Astrocyte of the spinal cord (primary cell): ENCODE data around the gene RABEPK.
"Not testable (repeated sequence)": the region's sequence is repeated elsewhere in the genome, so short reads cannot be mapped to it uniquely, and the experiment has no call there.

Experiments used
- DNase-seq: peaks from one replicate; pipeline ENCODE4 v3.0.0; 2011; ENCODE audit warnings: low read depth, low spot score
- H3K4me3 ChIP-seq: 2 replicates; pipeline ENCODE4 v1.5.1; 2011; ENCODE audit warnings: low read depth, mild to moderate bottlenecking, low read length, moderate library complexity
- in situ Hi-C: cut with HindIII; loops from 2 replicates; pipeline ENCODE4 v1.10.0; 2017; ENCODE audit warnings: low sequenced_read_pairs
- TF ChIP-seq, protein P1 (sequence below): IDR thresholded peaks from 2 replicates; pipeline ENCODE4 v1.5.1; 2012; ENCODE audit warnings: low read depth, mild to moderate bottlenecking, low read length, inconsistent platforms

RABEPK gene

DNA sequence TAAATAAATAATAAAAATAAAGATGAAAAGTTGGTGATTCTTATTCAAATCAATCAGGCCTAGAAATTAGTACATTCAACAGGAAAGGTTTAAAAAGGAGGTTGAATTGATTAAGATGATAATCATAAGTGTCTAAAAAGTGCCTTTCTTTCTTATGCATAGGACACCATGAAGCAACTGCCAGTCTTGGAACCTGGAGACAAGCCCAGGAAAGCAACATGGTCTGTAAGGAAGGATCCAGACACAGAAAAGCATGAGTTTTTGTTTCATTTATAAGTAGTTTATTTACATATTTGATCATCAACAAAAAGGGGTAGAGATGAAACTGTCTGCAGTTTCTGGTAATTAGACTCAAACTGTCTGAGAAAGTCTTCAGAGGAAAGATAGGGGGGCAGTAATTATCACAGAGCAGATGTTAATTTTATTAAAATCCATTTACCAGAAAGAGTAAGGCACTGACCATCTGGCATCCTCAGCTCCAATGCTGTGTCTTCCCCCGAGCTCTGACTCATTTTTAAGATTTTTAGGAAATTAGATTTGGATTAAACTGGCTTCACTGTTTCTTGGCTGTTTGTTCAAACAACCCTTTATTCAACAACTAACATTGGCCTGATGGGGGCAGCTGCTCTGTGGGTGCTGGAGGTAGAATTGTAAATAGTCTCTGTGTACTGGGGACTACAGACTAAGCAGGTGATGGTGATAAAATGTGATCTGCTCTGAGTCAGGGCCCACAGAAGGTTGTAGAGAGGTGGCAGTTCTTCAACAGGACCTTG is 2.7 kb downstream of the RABEPK start:
- TF ChIP-seq, protein P1, sequence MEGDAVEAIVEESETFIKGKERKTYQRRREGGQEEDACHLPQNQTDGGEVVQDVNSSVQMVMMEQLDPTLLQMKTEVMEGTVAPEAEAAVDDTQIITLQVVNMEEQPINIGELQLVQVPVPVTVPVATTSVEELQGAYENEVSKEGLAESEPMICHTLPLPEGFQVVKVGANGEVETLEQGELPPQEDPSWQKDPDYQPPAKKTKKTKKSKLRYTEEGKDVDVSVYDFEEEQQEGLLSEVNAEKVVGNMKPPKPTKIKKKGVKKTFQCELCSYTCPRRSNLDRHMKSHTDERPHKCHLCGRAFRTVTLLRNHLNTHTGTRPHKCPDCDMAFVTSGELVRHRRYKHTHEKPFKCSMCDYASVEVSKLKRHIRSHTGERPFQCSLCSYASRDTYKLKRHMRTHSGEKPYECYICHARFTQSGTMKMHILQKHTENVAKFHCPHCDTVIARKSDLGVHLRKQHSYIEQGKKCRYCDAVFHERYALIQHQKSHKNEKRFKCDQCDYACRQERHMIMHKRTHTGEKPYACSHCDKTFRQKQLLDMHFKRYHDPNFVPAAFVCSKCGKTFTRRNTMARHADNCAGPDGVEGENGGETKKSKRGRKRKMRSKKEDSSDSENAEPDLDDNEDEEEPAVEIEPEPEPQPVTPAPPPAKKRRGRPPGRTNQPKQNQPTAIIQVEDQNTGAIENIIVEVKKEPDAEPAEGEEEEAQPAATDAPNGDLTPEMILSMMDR, result no peak
- DNase-seq, result no peak
- in situ Hi-C loops, result no loop called here
- no peak overlapping the region for H3K4me3 ChIP-seq

DNA sequence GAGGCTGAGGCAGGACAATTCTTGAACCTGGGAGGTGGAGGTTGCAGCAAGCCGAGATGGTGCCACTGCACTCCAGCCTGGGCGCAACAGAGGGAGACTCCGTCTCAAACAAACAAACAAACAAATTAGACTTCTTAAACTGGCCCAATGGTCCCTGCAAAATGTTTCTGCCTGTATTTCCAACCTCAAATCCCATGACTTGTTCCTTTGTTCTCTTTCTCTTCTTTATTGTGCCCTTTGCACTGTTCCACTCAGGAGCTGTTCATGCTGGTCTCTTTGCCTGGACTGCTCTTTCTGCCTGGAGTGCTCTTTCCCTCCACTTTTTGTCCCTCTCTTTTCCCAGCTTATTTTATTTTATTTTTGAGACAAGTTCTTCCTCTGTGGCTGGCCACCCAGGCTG is 4.1 kb downstream of the RABEPK start:
- DNase-seq, result no peak
- TF ChIP-seq, protein P1, result no peak
- in situ Hi-C loops, result no loop called here
- no peak overlapping the region for H3K4me3 ChIP-seq

DNA sequence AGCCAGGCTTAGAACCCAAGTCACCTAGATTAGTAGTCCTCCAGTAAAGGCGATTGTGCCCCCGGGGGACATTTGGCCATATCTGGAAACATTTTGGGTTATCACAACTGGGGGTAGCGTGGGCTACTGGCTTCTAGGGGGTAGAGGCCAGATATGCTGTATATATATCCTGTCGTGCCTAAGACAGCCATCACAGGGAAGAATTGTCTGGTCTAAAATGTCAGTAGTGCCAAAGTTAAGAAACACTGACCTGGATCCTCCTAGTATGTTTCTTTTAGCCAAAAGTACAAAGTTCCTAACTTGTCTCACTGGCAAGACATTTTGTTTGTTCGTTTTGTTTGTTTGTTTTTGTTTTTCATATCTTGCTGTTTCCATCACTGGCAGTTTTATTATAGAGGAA is 13.8 kb downstream of the RABEPK start:
- DNase-seq, result no peak
- no peak overlapping the region for H3K4me3 ChIP-seq
- in situ Hi-C loops, result no loop called here
- TF ChIP-seq, protein P1, result no peak

DNA sequence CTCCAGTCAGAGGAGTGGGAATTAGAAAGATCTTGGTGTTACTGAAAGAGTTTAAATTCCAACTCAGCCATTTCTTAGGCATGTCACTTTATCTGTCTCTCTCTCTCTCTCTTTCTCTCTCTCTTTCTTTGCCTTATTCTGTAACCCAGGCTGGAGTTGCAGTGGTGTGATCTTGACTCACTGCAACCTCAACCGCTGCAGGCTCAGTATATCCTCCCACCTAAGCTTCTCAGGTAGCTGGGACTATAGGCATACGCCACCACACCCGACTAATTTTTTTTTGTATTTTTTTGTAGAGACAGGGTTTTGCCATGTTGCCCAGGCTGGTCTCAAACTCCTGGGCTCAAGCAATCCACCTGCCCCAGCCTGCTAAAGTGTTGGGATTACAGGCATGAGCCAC is 18.3 kb downstream of the RABEPK start:
- in situ Hi-C loops, result no loop called here
- TF ChIP-seq, protein P1, result no peak
- DNase-seq, result no peak
- H3K4me3 ChIP-seq, result no peak overlapping the region

DNA sequence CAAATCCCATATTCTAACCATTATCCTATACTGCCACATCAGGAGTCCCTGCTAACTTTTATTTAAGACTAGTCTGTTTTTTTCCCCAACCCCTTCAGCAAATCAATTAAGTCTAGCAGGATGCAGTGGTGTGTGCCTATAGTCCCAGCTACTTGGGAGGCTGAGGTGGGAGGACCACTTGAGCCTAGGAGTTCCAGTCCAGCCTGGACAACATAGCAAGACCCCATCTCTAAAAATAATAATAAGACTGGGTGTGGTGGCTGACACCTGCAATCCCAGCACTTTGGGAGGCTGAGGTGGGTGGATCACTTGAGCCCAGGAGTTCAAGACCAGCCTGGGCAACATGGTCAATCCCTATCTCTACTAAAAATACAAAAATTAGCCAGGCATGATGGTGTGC is 24.5 kb downstream of the RABEPK start:
- in situ Hi-C loops, result not testable (repeated sequence)

DNA sequence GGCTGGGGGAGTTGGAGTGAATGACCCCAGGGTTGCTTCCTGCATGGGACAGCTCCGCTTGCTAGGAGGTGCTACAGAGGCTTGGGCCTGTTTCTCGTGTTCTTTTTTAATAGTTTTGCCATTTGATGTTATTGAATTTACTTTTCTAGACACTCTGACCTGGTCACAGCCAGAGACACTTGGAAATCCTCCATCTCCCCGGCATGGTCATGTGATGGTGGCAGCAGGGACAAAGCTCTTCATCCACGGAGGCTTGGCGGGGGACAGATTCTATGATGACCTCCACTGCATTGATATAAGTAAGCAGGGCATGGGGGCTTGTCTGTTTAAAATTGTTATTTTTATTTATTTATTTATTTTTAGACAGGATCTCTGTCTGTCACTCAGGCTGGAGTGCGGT is 27.4 kb downstream of the RABEPK start:
- TF ChIP-seq, protein P1, result no peak
- no peak overlapping the region for H3K4me3 ChIP-seq
- in situ Hi-C loops, result no loop called here
- DNase-seq, result no peak

More for the DNA sequence above, 24.5 kb downstream of the RABEPK start:
- not testable (repeated sequence) for H3K4me3 ChIP-seq, DNase-seq

DNA sequence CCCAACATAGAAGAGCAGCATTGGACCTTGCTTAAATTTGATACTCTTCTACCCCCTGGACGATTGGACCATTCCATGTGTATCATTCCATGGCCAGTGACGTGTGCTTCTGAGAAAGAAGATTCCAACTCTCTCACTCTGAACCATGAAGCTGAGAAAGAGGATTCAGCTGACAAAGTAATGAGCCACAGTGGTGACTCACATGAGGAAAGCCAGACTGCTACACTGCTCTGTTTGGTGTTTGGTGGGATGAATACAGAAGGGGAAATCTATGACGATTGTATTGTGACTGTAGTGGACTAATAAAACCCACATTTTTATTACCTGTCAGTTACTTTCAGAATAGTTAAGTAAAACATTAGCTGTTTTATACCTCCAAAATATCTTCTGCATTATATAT is 33.3 kb downstream of the RABEPK start:
- H3K4me3 ChIP-seq, result no peak overlapping the region
- DNase-seq, result peak; percentile 97
- TF ChIP-seq, protein P1, result no peak
- in situ Hi-C loops, result no loop called here

DNA sequence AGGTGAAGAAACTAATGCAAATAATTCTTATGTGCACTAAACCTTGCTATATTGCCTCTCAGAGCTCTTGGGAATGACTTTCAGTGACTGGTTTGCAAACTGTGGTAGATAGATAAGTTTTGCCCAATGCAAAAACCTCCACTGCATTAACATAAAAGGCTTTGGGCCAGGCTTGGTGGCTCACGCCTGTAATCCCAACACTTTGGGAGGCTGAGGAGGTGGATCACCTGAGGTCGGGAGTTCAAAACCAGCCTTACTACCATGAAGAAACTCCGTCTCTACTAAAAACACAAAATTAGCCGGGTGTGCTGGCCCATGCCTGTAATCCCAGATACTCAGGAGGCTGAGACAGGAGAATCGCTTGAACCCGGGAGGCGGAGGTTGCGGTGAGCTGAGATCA is 33.8 kb downstream of the RABEPK start:
- in situ Hi-C loops, H3K4me3 ChIP-seq, DNase-seq: not testable (repeated sequence)
